HCT116 (cell line): ENCODE data around the gene FRS2. TPM values are rescaled to one million over a fixed set of nuclear protein-coding genes. Genes with fewer than 3 reads are reported as not detected.

ENCODE experiments used
- ATAC-seq: fragments of 200-7000 bp; cut with Tn5 transposase; 2 replicates; pipeline ENCODE4 v1.9.1; 2020; ENCODE audit warnings: mild to moderate bottlenecking, moderate library complexity
- BruUV-seq: library from RNA; stranded (reverse); fragments of 400-500 nt; replicated peaks from 2 replicates; lab custom pipeline; 2021; lab: Mats Ljungman, UMichigan
- CTCF ChIA-PET: fragments of 300-600 bp; sonication (Branson Sonifier 250); formaldehyde crosslinking; loops from one replicate; lab custom pipeline; 2021; ENCODE audit warnings: antibody characterized with exemption; lab: Charles Lee
- POLR2A ChIA-PET: fragments of 300-600, 350-600 bp; sonication (Branson Sonifier 250); formaldehyde crosslinking; loops from one replicate; lab custom pipeline; 2021; ENCODE audit warnings: antibody characterized with exemption; lab: Charles Lee
- RAD21 ChIA-PET, 2 experiments: fragments of 300-600 bp; sonication (Branson Sonifier 250); formaldehyde crosslinking; loops; one replicate each; lab custom pipeline; 2023; ENCODE audit warnings: low total read pairs in 2 of 2; ENCODE audit not compliant: uncharacterized antibody in 2 of 2, unreplicated experiment in 2 of 2, low non-redundant PET in 1 of 2; lab: Charles Lee
- DNase-seq: peaks from one replicate; pipeline ENCODE4 v3.0.0-alpha.2; 2010; ENCODE audit warnings: low read depth, low spot score
- H2AFZ ChIP-seq: fragments of 200-600 bp; shearing (Covaris generic), sonication (generic); 2 replicates; pipeline ENCODE4 v1.6.1; 2017; ENCODE audit warnings: low read depth, mixed run types, mixed read lengths, antibody characterized with exemption, low read length; ENCODE audit not compliant: poor library complexity, severe bottlenecking
- H3K27ac ChIP-seq: 2 replicates; pipeline ENCODE4 v1.5.1; 2012; ENCODE audit warnings: low read depth, low read length
- H3K27me3 ChIP-seq: fragments of 200-600 bp; sonication (generic); 2 replicates; pipeline ENCODE4 v1.6.1; 2016; ENCODE audit warnings: mixed run types, low read length, mixed read lengths; ENCODE audit not compliant: insufficient read depth
- H3K36me3 ChIP-seq, 2 experiments: fragments of 200-500 bp in 1 of 2; fragments of 200-600 bp in 1 of 2; sonication (Bioruptor generic) in 1 of 2; sonication (generic) in 1 of 2; 2 replicates each; pipeline versions ENCODE4 v1.5.1 to v1.6.1; 2014 to 2016; ENCODE audit warnings: low read length in 2 of 2, inconsistent platforms in 1 of 2, mixed read lengths in 1 of 2, mixed run types in 1 of 2; ENCODE audit not compliant: insufficient read depth in 2 of 2, control insufficient read depth in 1 of 2
- H3K4me1 ChIP-seq, 2 experiments: fragments of 200-600 bp in 1 of 2; sonication (generic) in 1 of 2; 2 replicates each; pipeline versions ENCODE4 v1.5.1 to v1.6.1; 2012 to 2017; ENCODE audit warnings: low read length in 2 of 2, inconsistent platforms in 1 of 2, mild to moderate bottlenecking in 1 of 2, mixed read lengths in 1 of 2, mixed run types in 1 of 2, moderate library complexity in 1 of 2; ENCODE audit not compliant: insufficient read depth in 2 of 2, control insufficient read depth in 1 of 2
- H3K4me2 ChIP-seq: fragments of 200-600 bp; sonication (generic); 2 replicates; pipeline ENCODE4 v1.6.1; 2017; ENCODE audit warnings: mixed run types, low read length, mixed read lengths
- H3K4me3 ChIP-seq, 2 experiments: fragments of 200-600 bp in 1 of 2; sonication (generic) in 1 of 2; replicated peaks in 1 of 2; 2 replicates each; pipeline ENCODE4 v1.5.1; 2011 to 2016; ENCODE audit warnings: low read length in 2 of 2, control low read depth in 1 of 2, low read depth in 1 of 2, mild to moderate bottlenecking in 1 of 2, mixed read lengths in 1 of 2, mixed run types in 1 of 2
- H3K79me2 ChIP-seq: fragments of 200-600 bp; sonication (generic); 2 replicates; pipeline ENCODE4 v1.6.1; 2017; ENCODE audit warnings: mild to moderate bottlenecking, mixed run types, low read length, moderate library complexity, mixed read lengths; ENCODE audit not compliant: insufficient read depth
- H3K9ac ChIP-seq: fragments of 200-600 bp; sonication (generic); 2 replicates; pipeline ENCODE4 v1.6.1; 2016; ENCODE audit warnings: low read length, mixed read lengths
- H3K9me2 ChIP-seq: fragments of 200-600 bp; sonication (generic), shearing (Covaris generic); 2 replicates; pipeline ENCODE4 v1.6.1; 2017; ENCODE audit warnings: mixed run types, mild to moderate bottlenecking, moderate library complexity; ENCODE audit not compliant: insufficient read depth
- H3K9me3 ChIP-seq, 2 experiments: fragments of 200-500 bp in 1 of 2; fragments of 200-600 bp in 1 of 2; sonication (Bioruptor generic) in 1 of 2; sonication (generic) in 1 of 2; 2 replicates each; pipeline ENCODE4 v1.6.1; 2014 to 2017; ENCODE audit warnings: low read length in 2 of 2, mixed read lengths in 2 of 2, inconsistent platforms in 1 of 2, low read depth in 1 of 2, mild to moderate bottlenecking in 1 of 2, mixed run types in 1 of 2, moderate library complexity in 1 of 2; ENCODE audit not compliant: control insufficient read depth in 1 of 2, insufficient read depth in 1 of 2
- H4K20me1 ChIP-seq: fragments of 200-600 bp; sonication (generic), shearing (Covaris generic); 2 replicates; pipeline ENCODE4 v1.6.1; 2017; ENCODE audit warnings: mixed run types, mild to moderate bottlenecking, moderate library complexity; ENCODE audit not compliant: insufficient read depth
- ATF3 ChIP-seq: IDR thresholded peaks from 2 replicates; pipeline ENCODE4 v1.6.1; 2012
- EZH2 ChIP-seq: fragments of 200-600 bp; sonication (generic); IDR thresholded peaks from 2 replicates; pipeline ENCODE4 v1.6.1; 2017; ENCODE audit warnings: antibody characterized with exemption, mixed run types
- EZH2phosphoT487 ChIP-seq: fragments of 200-600 bp; IDR thresholded peaks from 2 replicates; pipeline ENCODE4 v1.6.1; 2018; ENCODE audit warnings: antibody characterized with exemption, borderline replicate concordance
- FOSL1 ChIP-seq: IDR thresholded peaks from 2 replicates; pipeline ENCODE4 v1.6.1; 2012; ENCODE audit warnings: low read depth
- RAD21 ChIP-seq: IDR thresholded peaks from 2 replicates; pipeline ENCODE4 v1.6.1; 2012; ENCODE audit warnings: low read depth, mild to moderate bottlenecking
- REST ChIP-seq: IDR thresholded peaks from 2 replicates; pipeline ENCODE4 v1.6.1; 2012; ENCODE audit warnings: low read depth
- SIN3A ChIP-seq: IDR thresholded peaks from 2 replicates; pipeline ENCODE4 v1.6.1; 2012; ENCODE audit warnings: low read depth
- SRF ChIP-seq: IDR thresholded peaks from 2 replicates; pipeline ENCODE4 v1.6.1; 2012; ENCODE audit warnings: low read depth
- TCF7L2 ChIP-seq: IDR thresholded peaks from 2 replicates; pipeline ENCODE4 v1.7.0; 2011; ENCODE audit warnings: borderline replicate concordance, inconsistent platforms; ENCODE audit not compliant: insufficient read depth, insufficient read length; ENCODE audit errors: extremely low read depth
- YY1 ChIP-seq: IDR thresholded peaks from 2 replicates; pipeline ENCODE4 v1.6.1; 2011; ENCODE audit warnings: low read length, low read depth, moderate library complexity, mild to moderate bottlenecking; ENCODE audit not compliant: insufficient replicate concordance; ENCODE audit errors: extremely low read depth
- ZBTB33 ChIP-seq: IDR thresholded peaks from 2 replicates; pipeline ENCODE4 v1.6.1; 2011; ENCODE audit warnings: mild to moderate bottlenecking, low read length, moderate library complexity; ENCODE audit not compliant: insufficient replicate concordance; ENCODE audit errors: extremely low read depth
- ZFX ChIP-seq: fragments of 450-650 bp; IDR thresholded peaks from 2 replicates; pipeline ENCODE4 v1.6.1; 2017
- ZNF274 ChIP-seq: fragments of 200-500 bp; sonication (Bioruptor generic); IDR thresholded peaks from 2 replicates; pipeline ENCODE4 v1.6.1; 2014; ENCODE audit warnings: mild to moderate bottlenecking, low read depth, low read length, inconsistent platforms
- intact Hi-C: fragments of 100-400 bp; cut with micrococcal nuclease; formaldehyde crosslinking; loops from 2 replicates; pipeline ENCODE4 v1.10.0; 2022
- total RNA-seq: library from RNA; stranded (reverse); gene quantifications from one replicate; pipeline ENCODE4 v1.2.1, GENCODE V29; 2021; ENCODE audit not compliant: unreplicated experiment

Gene FRS2
- total RNA-seq, 1 experiment from 2014 or later: 14.7 TPM

GRCh38 chr12:69598174-69598753, 128.1 kb downstream of the FRS2 start:
- Histone ChIP-seq H3K4me2 (no peak overlapping the region), H3K79me2 (peaks cover 41% of the 10 kb centered on the region), H4K20me1 (peaks cover 30% of the 10 kb centered on the region; the same call in 1 of the 2 replicates), H2AFZ (no peak overlapping the region), H3K9me2 (no peaks in the 10 kb centered on the region), H3K4me1 (no peaks in the 10 kb centered on the region)
- DNase-seq (no peak), ATAC-seq (no peak)
- intact Hi-C loops: no loop called here
- POLR2A ChIA-PET: no interaction called here
- BruUV-seq: no TSS peak
- TF ChIP-seq EZH2: no peak
- no peak for TF ChIP-seq ZBTB33
- no peak for TF ChIP-seq SIN3A
- no peak for TF ChIP-seq EZH2phosphoT487
- no peak for TF ChIP-seq RAD21
- TF ChIP-seq FOSL1: no peak
- TF ChIP-seq ZNF274: no peak
- TF ChIP-seq, all 23 proteins: peak for 0
- H3K9me3 ChIP-seq: no peaks in the 10 kb centered on the region
- peaks cover 65 to 67% of the 10 kb centered on the region in 2 experiments for H3K36me3 ChIP-seq
- H3K27me3 ChIP-seq: no peaks in the 10 kb centered on the region
- no peak overlapping the region for H3K9ac ChIP-seq
- H3K27ac ChIP-seq: no peak overlapping the region
- ChIA-PET CTCF (no interaction called here), RAD21 (no interaction called here)
- H3K4me3 ChIP-seq: no peak overlapping the region

- POLR2A ChIA-PET: no interaction called here
Measured at GRCh38 chr12:69600804-69601203, 130.6 kb downstream of the FRS2 start.

More at GRCh38 chr12:69600804-69601203, 130.6 kb downstream of the FRS2 start:
- Histone ChIP-seq H3K79me2 (peaks cover 17% of the 10 kb centered on the region), H3K4me1 (no peaks in the 10 kb centered on the region), H3K4me2 (no peak overlapping the region), H3K27ac (no peak overlapping the region), H2AFZ (no peak overlapping the region), H3K36me3 (peaks cover 47 to 52% of the 10 kb centered on the region in 2 experiments), H4K20me1 (peaks cover 18% of the 10 kb centered on the region; the same call in 1 of the 2 replicates), H3K9me3 (no peaks in the 10 kb centered on the region), H3K27me3 (no peaks in the 10 kb centered on the region), H3K4me3 (no peak overlapping the region), H3K9ac (no peak overlapping the region), H3K9me2 (no peaks in the 10 kb centered on the region)
- ChIA-PET CTCF (no interaction called here), RAD21 (no interaction called here)
- ATAC-seq (no peak), DNase-seq (no peak)
- no TSS peak for BruUV-seq
- intact Hi-C loops: no loop called here
- TF ChIP-seq SRF (no peak), YY1 (no peak), TCF7L2 (no peak), ATF3 (no peak), ZFX (no peak), REST (no peak)
